ENCODE measurements around the gene MTIF3. TPM values are rescaled to one million over a fixed set of nuclear protein-coding genes. Genes with fewer than 3 reads are reported as not detected.

MTIF3 gene
- total and polyA plus RNA-seq, 2 donors (not counting 1 experiment from before 2014, with no cell fraction given) = 86.8 to 171 TPM

DNA sequence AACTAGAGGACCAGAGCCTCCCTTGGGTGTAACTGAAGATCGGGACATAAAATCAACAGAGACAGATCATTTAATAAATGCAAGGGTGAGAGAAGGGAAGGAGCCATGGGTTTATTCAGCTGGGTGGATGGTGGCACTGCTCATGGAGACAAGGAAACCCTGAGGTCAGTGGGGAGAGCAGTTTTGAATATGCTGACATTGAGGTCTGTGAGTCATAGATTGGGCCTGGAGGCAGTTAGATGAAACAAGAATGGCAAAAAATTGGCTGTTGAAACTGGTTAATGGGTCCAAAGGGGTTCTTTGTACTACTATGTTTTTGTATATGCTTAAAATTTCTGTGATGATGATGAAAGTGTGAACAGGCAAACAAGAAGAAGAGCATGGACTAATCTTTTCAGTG, 31.0 kb downstream of the MTIF3 start:
- Mint-ChIP-seq H3K27me3 (peaks cover 8% of the 10 kb centered on the region), H3K9me3 (ENCODE audit: insufficient read depth) (no peaks in the 10 kb centered on the region), H3K4me3 (no peak overlapping the region), H3K27ac (no peak overlapping the region), H3K4me1 (peaks cover 3% of the 10 kb centered on the region)
- no peaks in the 10 kb centered on the region for H3K9me3 ChIP-seq (ENCODE audit: control extremely low read depth in 1 of 3, control insufficient read depth in 2 of 3, insufficient read depth in 1 of 3, low read length in 2 of 3)
- H3K4me1 ChIP-seq (ENCODE audit: control insufficient read depth in 2 of 2, insufficient read depth in 2 of 2, low read length in 2 of 2) = peaks cover 4 to 6% of the 10 kb centered on the region in 2 donors
- no peaks in the 10 kb centered on the region for H4K20me1 ChIP-seq (ENCODE audit: control insufficient read depth, insufficient read depth, low read length, poor library complexity, severe bottlenecking)
- ATAC-seq (ENCODE audit: low read depth) (no peak), DNase-seq (no peak)
- peaks cover 0 to 4% (median 0%) of the 10 kb centered on the region in 4 experiments for H3K27me3 ChIP-seq (replicated peaks in 1 of 4; ENCODE audit: control extremely low read depth in 1 of 4, control insufficient read depth in 3 of 4, insufficient read depth in 4 of 4, low read length in 3 of 4)
- ChIA-PET POLR2A (no interaction called here), CTCF (no interaction called here)
- no peak overlapping the region for H3K4me3 ChIP-seq (ENCODE audit: control extremely low read depth in 1 of 5, extremely low read depth in 1 of 5, insufficient read depth in 1 of 5, low read depth in 2 of 5, low read length in 4 of 5)
- H3K79me2 ChIP-seq (ENCODE audit: control insufficient read depth, insufficient read depth, low read length) = no peaks in the 10 kb centered on the region
- no peak overlapping the region for H3K9ac ChIP-seq (ENCODE audit: low read length)
- no peak overlapping the region for H3K4me2 ChIP-seq (replicated peaks; ENCODE audit: low read depth, low read length, poor library complexity, severe bottlenecking)
- H3K27ac ChIP-seq (ENCODE audit: low read length in 2 of 2) = no peak overlapping the region
- 100% methylated on average over 1 of the region's 1 CpG for WGBS (ENCODE audit: insufficient coverage)
- TF ChIP-seq, protein P1, sequence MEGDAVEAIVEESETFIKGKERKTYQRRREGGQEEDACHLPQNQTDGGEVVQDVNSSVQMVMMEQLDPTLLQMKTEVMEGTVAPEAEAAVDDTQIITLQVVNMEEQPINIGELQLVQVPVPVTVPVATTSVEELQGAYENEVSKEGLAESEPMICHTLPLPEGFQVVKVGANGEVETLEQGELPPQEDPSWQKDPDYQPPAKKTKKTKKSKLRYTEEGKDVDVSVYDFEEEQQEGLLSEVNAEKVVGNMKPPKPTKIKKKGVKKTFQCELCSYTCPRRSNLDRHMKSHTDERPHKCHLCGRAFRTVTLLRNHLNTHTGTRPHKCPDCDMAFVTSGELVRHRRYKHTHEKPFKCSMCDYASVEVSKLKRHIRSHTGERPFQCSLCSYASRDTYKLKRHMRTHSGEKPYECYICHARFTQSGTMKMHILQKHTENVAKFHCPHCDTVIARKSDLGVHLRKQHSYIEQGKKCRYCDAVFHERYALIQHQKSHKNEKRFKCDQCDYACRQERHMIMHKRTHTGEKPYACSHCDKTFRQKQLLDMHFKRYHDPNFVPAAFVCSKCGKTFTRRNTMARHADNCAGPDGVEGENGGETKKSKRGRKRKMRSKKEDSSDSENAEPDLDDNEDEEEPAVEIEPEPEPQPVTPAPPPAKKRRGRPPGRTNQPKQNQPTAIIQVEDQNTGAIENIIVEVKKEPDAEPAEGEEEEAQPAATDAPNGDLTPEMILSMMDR (IDR thresholded peaks at IDR 0.05) = no peak
- TF ChIP-seq EZH2 (IDR thresholded peaks at IDR 0.05; ENCODE audit: borderline replicate concordance, insufficient read depth, low read depth, low read length, poor library complexity, severe bottlenecking) = no peak
- no peak overlapping the region for H2AFZ ChIP-seq (ENCODE audit: insufficient read depth, low read depth, low read length, poor library complexity, severe bottlenecking)
- intact Hi-C loops (cut with micrococcal nuclease) = no loop called here
- no peaks in the 10 kb centered on the region for H3K36me3 ChIP-seq (replicated peaks in 1 of 2; ENCODE audit: control extremely low read depth in 1 of 2, control insufficient read depth in 1 of 2, extremely low read depth in 1 of 2, insufficient read depth in 2 of 2, low read length in 1 of 2)

DNA sequence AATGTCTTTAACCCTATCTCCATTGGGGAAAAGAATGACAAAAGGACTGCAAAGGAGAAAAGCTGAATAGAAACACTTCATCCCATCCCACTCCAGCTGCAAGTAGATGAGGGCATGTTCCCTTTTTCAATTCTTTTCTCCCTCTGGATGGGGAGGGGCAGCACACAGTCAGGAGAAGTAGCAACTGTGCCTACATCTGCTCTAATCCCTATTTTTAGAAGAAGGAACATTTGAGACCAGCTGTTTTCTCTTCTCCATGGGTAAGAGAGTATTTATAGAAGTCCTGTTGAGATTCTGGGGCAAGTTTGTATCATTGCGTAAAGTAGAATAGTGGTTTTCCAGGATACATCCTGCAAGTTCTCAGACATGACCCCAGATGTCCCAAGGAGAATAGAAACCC, 35.2 kb downstream of the MTIF3 start:
- POLR2A ChIA-PET = no interaction called here
- Mint-ChIP-seq H3K4me3 (no peak overlapping the region), H3K4me1 (no peaks in the 10 kb centered on the region), H3K27ac (no peak overlapping the region), H3K9me3 (ENCODE audit: insufficient read depth) (no peaks in the 10 kb centered on the region), H3K27me3 (peaks cover 19% of the 10 kb centered on the region)
- H3K9ac ChIP-seq (ENCODE audit: low read length) = no peak overlapping the region
- peaks cover 0 to 7% (median under 1%) of the 10 kb centered on the region in 4 experiments for H3K27me3 ChIP-seq (replicated peaks in 1 of 4; ENCODE audit: control extremely low read depth in 1 of 4, control insufficient read depth in 3 of 4, insufficient read depth in 4 of 4, low read length in 3 of 4)
- no peaks in the 10 kb centered on the region for H4K20me1 ChIP-seq (ENCODE audit: control insufficient read depth, insufficient read depth, low read length, poor library complexity, severe bottlenecking)
- TF ChIP-seq, protein P1 (IDR thresholded peaks at IDR 0.05) = no peak
- no peak for TF ChIP-seq EZH2 (IDR thresholded peaks at IDR 0.05; ENCODE audit: borderline replicate concordance, insufficient read depth, low read depth, low read length, poor library complexity, severe bottlenecking)
- H3K4me3 ChIP-seq (ENCODE audit: control extremely low read depth in 1 of 5, extremely low read depth in 1 of 5, insufficient read depth in 1 of 5, low read depth in 2 of 5, low read length in 4 of 5) = no peak overlapping the region
- CTCF ChIA-PET = interaction anchor here (1.0 kb wide), 1 partner anchor 32 kb away, joined by 3 read pairs; no protein-coding TSS in a partner anchor
- no peaks in the 10 kb centered on the region for H3K79me2 ChIP-seq (ENCODE audit: control insufficient read depth, insufficient read depth, low read length)
- no peak overlapping the region for H3K27ac ChIP-seq (ENCODE audit: low read length in 2 of 2)
- no CpG with 5 or more reads among the region's 1 CpG for WGBS (ENCODE audit: insufficient coverage)
- intact Hi-C loops (cut with micrococcal nuclease) = no loop called here
- no peak overlapping the region for H2AFZ ChIP-seq (ENCODE audit: insufficient read depth, low read depth, low read length, poor library complexity, severe bottlenecking)
- H3K36me3 ChIP-seq (replicated peaks in 1 of 2; ENCODE audit: control extremely low read depth in 1 of 2, control insufficient read depth in 1 of 2, extremely low read depth in 1 of 2, insufficient read depth in 2 of 2, low read length in 1 of 2) = no peaks in the 10 kb centered on the region
- ATAC-seq (ENCODE audit: low read depth) = no peak
- no peak for DNase-seq
- no peak overlapping the region for H3K4me2 ChIP-seq (replicated peaks; ENCODE audit: low read depth, low read length, poor library complexity, severe bottlenecking)
- peaks cover 0 to 3% (median 0%) of the 10 kb centered on the region in 3 donors for H3K9me3 ChIP-seq (ENCODE audit: control extremely low read depth in 1 of 3, control insufficient read depth in 2 of 3, insufficient read depth in 1 of 3, low read length in 2 of 3)
- H3K4me1 ChIP-seq (ENCODE audit: control insufficient read depth in 2 of 2, insufficient read depth in 2 of 2, low read length in 2 of 2) = no peaks in the 10 kb centered on the region
